Activated CD4-positive, CD25-positive, alpha-beta regulatory T cell treated with anti-CD3 and anti-CD28 coated beads, Interleukin-2, amount 50 U/mL, for 16 hours (primary cell): ENCODE data around the gene BCAS3.
"Not testable (repeated sequence)": the region's sequence is repeated elsewhere in the genome, so short reads cannot be mapped to it uniquely, and the experiment has no call there.

Experiments
- DNase-seq: peaks from one replicate; pipeline ENCODE4 v3.0.0-alpha.2; 2020; ENCODE audit warnings: low read depth, low spot score

BCAS3 gene

GRCh38 chr17:61225178-61225882 is 547.7 kb downstream of the BCAS3 start:
- no peak for DNase-seq

GRCh38 chr17:61227866-61228265 is 550.2 kb downstream of the BCAS3 start:
- DNase-seq, result no peak

DNA sequence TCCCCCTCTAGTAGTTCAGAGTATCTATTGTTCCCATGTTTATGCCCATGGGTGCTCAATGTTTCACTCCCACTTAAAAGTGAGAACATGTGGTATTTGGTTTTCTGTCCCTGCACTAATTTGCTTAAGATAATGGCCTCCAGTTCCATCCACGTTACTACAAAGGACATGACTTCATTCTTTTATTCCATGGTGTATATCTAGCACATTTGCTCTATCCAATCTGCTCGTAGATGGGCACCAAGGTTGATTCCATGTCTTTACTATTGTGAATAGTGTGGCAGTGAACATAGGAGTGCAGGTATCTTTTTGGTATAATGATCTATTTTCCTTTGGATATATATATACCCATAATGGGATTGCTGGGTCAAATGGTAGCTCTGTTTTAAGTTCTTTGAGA is 552.8 kb downstream of the BCAS3 start:
- no peak for DNase-seq

- no peak for DNase-seq
Observed at GRCh38 chr17:61230972-61231820, 553.5 kb downstream of the BCAS3 start.

DNA sequence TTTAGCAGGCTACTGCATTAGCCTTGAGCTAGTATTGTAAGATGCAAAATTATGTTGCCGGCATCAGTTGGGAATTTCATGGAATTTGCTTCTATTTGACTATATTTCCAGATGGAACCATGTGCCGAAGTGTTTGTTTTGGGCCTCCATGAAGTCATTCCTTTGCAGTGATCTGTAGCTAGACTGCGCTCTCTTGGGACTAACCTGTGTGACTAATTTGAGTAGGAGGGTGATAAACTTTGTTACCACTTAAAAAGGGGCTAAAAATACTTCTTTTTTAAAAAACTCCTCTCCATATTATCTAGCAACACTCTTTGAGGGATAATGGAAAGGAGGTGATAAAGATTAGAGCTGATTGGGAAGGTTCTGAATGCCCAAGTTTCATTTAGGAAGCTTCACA is 555.2 kb downstream of the BCAS3 start:
- no peak for DNase-seq

DNA sequence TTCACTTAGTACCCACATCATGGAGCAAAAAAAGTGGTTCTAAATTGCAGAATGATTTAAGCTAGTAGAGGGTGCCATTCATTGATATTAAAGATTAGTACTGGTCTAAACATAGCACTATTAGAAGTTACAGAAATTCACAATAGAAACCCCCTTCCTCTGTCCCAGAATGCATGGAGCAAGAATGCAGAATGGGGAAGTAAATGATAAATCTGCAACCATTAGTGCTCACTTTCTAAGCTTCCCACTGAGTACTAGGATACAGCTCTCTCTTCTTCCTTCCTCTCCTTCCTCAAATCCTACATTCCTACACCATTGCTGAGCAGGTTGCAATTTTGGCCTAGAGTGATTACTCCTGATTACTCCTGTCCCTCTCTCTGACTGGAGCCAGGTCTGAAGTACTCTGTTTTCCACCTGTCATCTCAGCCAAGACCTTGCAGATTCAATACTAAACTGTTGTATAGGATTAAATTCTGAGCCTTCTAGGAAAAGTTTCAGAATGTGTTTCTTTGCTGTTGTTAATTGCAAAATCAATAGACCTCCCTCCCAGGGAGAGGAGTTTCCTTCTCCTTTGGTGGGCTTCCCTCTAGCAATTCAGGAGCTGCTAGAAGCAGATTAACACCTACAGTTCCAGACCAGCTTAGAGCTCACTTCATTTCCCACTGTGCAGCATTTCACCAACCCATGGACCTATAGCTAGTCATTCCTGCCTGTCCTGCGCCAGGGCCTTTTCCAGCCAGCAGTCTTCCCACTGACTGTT is 556.5 kb downstream of the BCAS3 start:
- DNase-seq, result no peak

DNA sequence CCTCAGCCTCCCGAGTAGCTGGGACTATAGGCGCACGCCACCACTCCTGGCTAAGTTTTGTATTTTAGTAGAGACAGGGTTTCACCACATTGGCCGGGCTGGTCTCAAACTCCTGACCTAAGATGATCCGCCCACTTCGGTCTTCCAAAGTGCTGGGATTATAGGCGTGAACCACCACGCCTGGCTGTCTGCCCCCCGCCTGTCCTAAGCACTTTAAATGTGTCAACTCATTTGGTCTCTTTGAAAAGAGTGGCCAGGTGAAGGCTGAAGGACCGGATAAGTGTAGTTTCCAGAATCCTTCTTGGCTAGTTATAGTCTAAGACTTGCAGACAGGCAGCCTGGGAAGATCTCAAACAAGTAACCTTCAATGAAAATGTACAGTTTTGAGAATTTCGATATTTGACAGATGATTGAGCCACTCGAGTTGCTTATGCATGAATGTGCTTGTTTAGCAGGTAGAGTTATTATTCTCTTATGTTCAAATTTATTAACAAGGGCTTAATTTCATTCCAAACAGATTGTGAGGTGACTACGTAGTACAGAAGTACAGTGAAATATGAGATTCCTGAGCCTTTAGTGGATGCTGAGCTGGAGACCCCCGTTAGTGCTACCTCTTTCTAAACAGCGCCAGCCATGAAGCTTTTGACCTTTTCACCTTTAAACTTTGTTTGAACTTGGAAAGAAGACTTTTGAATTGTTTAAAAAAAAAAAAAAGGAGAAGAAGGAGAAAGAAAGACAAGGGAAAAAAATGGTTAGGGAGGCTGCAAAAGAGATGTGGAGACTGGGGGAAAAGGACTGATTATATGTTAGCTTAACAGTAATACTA is 557.6 kb downstream of the BCAS3 start:
- no peak for DNase-seq

DNA sequence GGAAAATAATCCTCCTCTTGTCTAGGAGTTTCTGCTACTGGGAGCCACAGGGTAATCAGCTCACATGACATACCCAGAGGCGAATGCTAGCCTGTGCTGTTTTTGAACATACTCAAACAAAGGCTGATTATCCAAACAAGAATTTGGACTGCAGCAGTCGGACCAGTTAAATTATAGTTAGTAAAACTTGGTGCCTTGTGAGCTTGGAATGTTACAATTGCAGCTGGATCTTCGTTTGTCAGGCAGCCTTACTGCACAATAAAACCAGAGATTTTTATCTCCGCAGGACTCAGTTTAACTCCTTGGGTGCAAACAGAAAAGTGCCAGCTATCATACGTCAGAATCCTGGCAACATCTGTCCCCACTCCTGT is 558.2 kb downstream of the BCAS3 start:
- no peak for DNase-seq

- DNase-seq, result no peak
Observed at GRCh38 chr17:61237275-61237674, 559.6 kb downstream of the BCAS3 start.

DNA sequence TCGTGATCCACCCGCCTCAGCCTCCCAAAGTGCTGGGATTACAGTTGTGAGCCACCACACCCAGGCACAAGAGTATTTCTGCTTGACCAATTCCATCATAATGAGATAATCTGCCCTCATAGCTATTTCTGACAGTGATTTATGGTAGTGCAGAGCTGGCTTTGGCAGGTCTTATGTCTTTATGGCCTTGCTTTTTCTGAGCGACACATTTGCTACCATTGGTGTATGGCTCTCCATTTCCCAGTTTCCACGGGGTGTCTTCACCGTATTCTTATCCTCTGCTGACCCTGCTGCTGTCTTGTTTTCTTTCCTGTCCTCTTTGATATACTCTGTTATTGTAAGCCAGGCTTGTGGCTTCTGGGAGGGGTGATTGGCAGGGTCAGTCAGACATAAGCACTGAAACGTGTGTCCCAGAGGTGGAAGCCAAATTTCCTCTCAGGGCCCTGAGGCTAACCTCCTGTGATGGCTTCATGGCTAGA is 560.8 kb downstream of the BCAS3 start:
- no peak for DNase-seq

- DNase-seq, result no peak
Observed at GRCh38 chr17:61239327-61239726, 561.7 kb downstream of the BCAS3 start.

DNA sequence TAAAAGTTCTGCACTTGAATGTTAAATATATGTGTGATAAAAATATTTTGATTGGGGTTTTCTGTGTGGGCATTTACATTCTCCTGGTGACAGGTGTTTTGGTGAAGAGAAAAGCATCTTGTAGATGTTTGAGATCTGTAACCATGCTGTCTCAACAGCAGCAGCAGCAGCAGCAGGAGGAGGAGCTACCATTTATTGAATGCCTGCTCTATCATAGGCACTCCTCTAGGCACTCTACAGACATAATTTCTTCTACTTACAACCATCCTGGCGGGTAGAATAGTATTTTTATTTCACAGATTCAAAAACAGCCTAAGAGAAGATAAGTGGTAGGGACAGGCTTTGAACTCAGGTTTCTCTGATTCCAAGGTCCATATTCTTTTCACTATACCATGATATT is 562.3 kb downstream of the BCAS3 start:
- DNase-seq, result no peak

DNA sequence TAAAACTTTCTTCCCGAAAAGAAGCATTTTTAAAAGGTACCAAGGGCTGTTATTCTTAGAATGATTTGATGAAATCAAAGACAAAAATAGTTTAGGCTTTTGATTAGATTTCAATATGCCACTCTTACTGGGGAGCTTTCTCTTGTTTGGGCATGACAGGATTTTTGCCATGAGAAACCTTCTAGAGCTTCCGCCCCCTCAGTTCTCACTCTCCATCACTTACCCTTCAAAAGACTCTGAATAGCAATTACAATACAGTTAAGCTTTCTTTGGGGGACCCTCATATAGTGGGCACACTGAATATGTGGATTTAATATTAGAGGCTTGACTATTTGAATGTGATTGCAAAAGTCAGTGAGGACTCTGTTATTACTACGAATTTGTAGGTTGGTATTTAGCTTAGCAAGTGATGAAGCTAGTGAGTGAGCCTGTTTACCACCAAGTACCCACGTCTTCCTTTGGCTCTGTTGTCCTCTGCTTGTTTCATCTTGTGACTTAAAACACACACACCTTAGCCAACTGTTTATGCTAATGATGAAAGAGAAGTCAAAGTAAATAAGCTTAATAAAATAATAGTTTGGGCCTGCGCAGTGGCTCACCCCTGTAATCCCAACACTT is 563.3 kb downstream of the BCAS3 start:
- DNase-seq, result no peak

- DNase-seq, result not testable (repeated sequence)
Observed at GRCh38 chr17:61244988-61245387, 567.3 kb downstream of the BCAS3 start.

- DNase-seq, result no peak
Observed at GRCh38 chr17:61245706-61246135, 568.1 kb downstream of the BCAS3 start.

- no peak for DNase-seq
Observed at GRCh38 chr17:61247439-61247838, 569.8 kb downstream of the BCAS3 start.

GRCh38 chr17:61248399-61248798 is 570.7 kb downstream of the BCAS3 start:
- DNase-seq, result no peak

DNA sequence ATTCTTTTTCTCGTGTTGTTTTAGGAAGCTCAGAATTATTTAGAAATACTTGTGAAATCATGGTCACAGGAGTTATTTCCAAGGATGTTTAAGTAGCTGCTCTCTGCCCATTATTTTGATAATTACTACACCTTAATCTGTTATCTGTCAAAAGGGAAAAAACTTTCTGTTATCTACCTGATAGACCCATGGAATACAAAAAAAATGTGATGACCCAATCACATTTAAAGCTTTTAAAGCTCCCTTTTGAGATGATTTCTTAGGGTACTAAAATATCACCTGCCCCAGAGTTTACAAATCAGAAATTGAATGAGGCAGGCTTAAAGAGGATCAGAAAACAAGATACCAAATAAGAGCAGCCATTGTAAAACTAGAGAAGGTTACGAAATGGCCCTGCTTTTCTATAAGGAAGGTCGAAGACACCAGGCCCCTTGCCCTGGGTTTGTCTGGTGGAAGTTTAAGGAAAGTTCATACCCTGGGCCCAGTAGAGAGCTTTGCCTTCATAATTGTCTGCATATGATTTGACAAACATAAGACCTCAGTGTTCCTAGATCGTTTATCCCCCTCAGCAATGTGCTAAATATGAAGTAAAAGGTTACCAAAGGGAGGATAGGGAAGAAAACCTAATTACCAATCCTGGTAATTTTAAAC is 572.1 kb downstream of the BCAS3 start:
- DNase-seq, result no peak

- no peak for DNase-seq
Observed at GRCh38 chr17:61250335-61250890, 572.8 kb downstream of the BCAS3 start.
